BLaER1 (cell line): ENCODE measurements around the gene FAM171A1.

Source experiments
- H3K27ac ChIP-seq: shearing (Covaris generic); formaldehyde crosslinking; 2 replicates; pipeline ENCODE4 v1.8.1; 2022
- H3K27me3 ChIP-seq: shearing (Covaris generic); formaldehyde crosslinking; 2 replicates; pipeline ENCODE4 v1.8.1; 2022
- H3K36me3 ChIP-seq: shearing (Covaris generic); formaldehyde crosslinking; 2 replicates; pipeline ENCODE4 v1.8.1; 2022
- H3K4me1 ChIP-seq: shearing (Covaris generic); formaldehyde crosslinking; 2 replicates; pipeline ENCODE4 v1.8.1; 2022
- H3K4me2 ChIP-seq: shearing (Covaris generic); formaldehyde crosslinking; 2 replicates; pipeline ENCODE4 v1.8.1; 2022
- H3K4me3 ChIP-seq: shearing (Covaris generic); formaldehyde crosslinking; 2 replicates; pipeline ENCODE4 v1.8.1; 2022
- H3K9ac ChIP-seq: shearing (Covaris generic); formaldehyde crosslinking; 2 replicates; pipeline ENCODE4 v1.8.1; 2022
- H3K9me3 ChIP-seq: shearing (Covaris generic); formaldehyde crosslinking; 2 replicates; pipeline ENCODE4 v1.8.1; 2022
- H4K20me1 ChIP-seq: shearing (Covaris generic); formaldehyde crosslinking; 2 replicates; pipeline ENCODE4 v1.8.1; 2022
- Cebpa-rat ChIP-seq: shearing (Covaris generic); IDR thresholded peaks from 2 replicates; pipeline ENCODE4 v1.8.1; 2022

FAM171A1 gene

GRCh38 chr10:15363031-15363430 is 8.1 kb downstream of the FAM171A1 start:
- peaks cover 31% of the 10 kb centered on the region for H3K36me3 ChIP-seq
- no peak overlapping the region for H3K4me3 ChIP-seq
- no peak overlapping the region for H3K27ac ChIP-seq
- H3K9ac ChIP-seq, result no peak overlapping the region
- TF ChIP-seq Cebpa-rat, result no peak
- no peaks in the 10 kb centered on the region for H3K27me3 ChIP-seq
- H3K4me2 ChIP-seq, result no peak overlapping the region
- peaks cover 75% of the 10 kb centered on the region for H4K20me1 ChIP-seq
- H3K9me3 ChIP-seq, result peaks cover 25% of the 10 kb centered on the region
- peaks cover 41% of the 10 kb centered on the region for H3K4me1 ChIP-seq

DNA sequence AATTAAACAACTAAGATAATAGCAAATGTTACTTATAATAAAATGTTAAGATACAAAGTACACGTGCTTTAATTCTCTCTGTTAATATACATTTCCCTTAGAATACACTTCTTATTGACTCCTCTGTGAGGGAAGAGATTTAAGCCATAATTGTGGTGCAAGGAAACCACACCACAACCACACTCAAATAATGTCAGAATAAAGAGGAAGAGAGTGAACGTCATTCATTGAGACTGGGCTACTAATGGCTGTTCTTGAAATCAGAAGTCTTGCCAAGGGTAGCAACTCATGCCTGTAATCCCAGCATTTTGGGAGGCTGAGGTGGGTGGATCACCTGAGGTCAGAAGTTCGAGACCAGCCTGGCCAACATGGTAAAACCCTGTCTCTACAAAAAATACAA is 10.0 kb downstream of the FAM171A1 start:
- Histone ChIP-seq H3K4me1 (peaks cover 32% of the 10 kb centered on the region), H3K27me3 (no peaks in the 10 kb centered on the region), H3K27ac (no peak overlapping the region), H4K20me1 (peaks cover 81% of the 10 kb centered on the region), H3K9me3 (peaks cover 24% of the 10 kb centered on the region), H3K36me3 (peaks cover 31% of the 10 kb centered on the region), H3K4me2 (peak overlapping the region; percentile 33; the same call in 1 of the 2 replicates), H3K4me3 (no peak overlapping the region), H3K9ac (no peak overlapping the region)
- TF ChIP-seq Cebpa-rat, result no peak

DNA sequence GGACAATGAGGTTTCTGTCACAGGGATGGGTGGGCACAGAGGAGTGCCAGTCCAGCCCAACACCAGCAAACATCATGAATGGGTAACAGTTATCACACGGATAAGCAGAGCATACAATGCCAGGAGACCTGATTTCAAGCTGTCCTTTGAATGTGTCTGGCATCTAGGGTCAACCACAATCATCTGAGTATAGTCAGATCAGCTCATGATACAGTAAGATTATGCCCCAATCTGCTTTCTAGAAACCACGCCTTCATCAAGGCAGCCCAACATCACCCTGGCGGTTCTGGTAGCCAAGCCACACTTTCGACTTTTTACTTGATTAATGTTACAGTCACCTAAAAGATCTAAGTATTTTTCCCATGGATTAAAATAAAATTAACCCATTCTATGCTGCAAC is 10.5 kb downstream of the FAM171A1 start:
- Histone ChIP-seq H3K27ac (no peak overlapping the region), H3K4me1 (peaks cover 32% of the 10 kb centered on the region)
- no peak for TF ChIP-seq Cebpa-rat

GRCh38 chr10:15353471-15354017 is 17.5 kb downstream of the FAM171A1 start:
- Histone ChIP-seq H3K4me1 (peaks cover 26% of the 10 kb centered on the region), H3K9me3 (no peaks in the 10 kb centered on the region), H3K27me3 (no peaks in the 10 kb centered on the region), H3K36me3 (peaks cover 10% of the 10 kb centered on the region), H3K27ac (no peak overlapping the region), H3K4me2 (no peak overlapping the region), H3K9ac (no peak overlapping the region), H4K20me1 (peaks cover 86% of the 10 kb centered on the region), H3K4me3 (no peak overlapping the region)
- TF ChIP-seq Cebpa-rat, result no peak

More for the DNA sequence above, 10.5 kb downstream of the FAM171A1 start:
- H3K9me3 ChIP-seq, result peaks cover 19% of the 10 kb centered on the region; the same call in 1 of the 2 replicates
- H4K20me1 ChIP-seq, result peaks cover 80% of the 10 kb centered on the region
- H3K4me2 ChIP-seq, result no peak overlapping the region
- no peak overlapping the region for H3K4me3 ChIP-seq
- H3K9ac ChIP-seq, result no peak overlapping the region
- no peaks in the 10 kb centered on the region for H3K27me3 ChIP-seq
- peaks cover 31% of the 10 kb centered on the region for H3K36me3 ChIP-seq

GRCh38 chr10:15352836-15353235 is 18.3 kb downstream of the FAM171A1 start:
- Histone ChIP-seq H3K36me3 (peaks cover 10% of the 10 kb centered on the region), H3K9me3 (no peaks in the 10 kb centered on the region), H3K27ac (no peak overlapping the region), H4K20me1 (peaks cover 86% of the 10 kb centered on the region), H3K4me3 (no peak overlapping the region), H3K4me1 (peaks cover 23% of the 10 kb centered on the region), H3K27me3 (no peaks in the 10 kb centered on the region), H3K9ac (no peak overlapping the region), H3K4me2 (no peak overlapping the region)
- TF ChIP-seq Cebpa-rat, result no peak

- Histone ChIP-seq H3K27ac (no peak overlapping the region), H3K4me2 (no peak overlapping the region), H3K9me3 (no peaks in the 10 kb centered on the region), H3K9ac (no peak overlapping the region), H3K36me3 (peaks cover 10% of the 10 kb centered on the region), H3K4me1 (peaks cover 23% of the 10 kb centered on the region), H3K4me3 (no peak overlapping the region), H4K20me1 (peaks cover 85% of the 10 kb centered on the region), H3K27me3 (no peaks in the 10 kb centered on the region)
- TF ChIP-seq Cebpa-rat, result no peak
Measured at GRCh38 chr10:15352201-15352600, 18.9 kb downstream of the FAM171A1 start.

- H3K4me1 ChIP-seq, result peaks cover 29% of the 10 kb centered on the region
- H3K27ac ChIP-seq, result no peak overlapping the region
- no peak overlapping the region for H3K4me2 ChIP-seq
- no peak for TF ChIP-seq Cebpa-rat
- peaks cover 85% of the 10 kb centered on the region for H4K20me1 ChIP-seq
- H3K27me3 ChIP-seq, result no peaks in the 10 kb centered on the region
- H3K4me3 ChIP-seq, result no peak overlapping the region
- H3K36me3 ChIP-seq, result peaks cover 10% of the 10 kb centered on the region
- no peak overlapping the region for H3K9ac ChIP-seq
- no peaks in the 10 kb centered on the region for H3K9me3 ChIP-seq
Measured at GRCh38 chr10:15351099-15351820, 19.8 kb downstream of the FAM171A1 start.

DNA sequence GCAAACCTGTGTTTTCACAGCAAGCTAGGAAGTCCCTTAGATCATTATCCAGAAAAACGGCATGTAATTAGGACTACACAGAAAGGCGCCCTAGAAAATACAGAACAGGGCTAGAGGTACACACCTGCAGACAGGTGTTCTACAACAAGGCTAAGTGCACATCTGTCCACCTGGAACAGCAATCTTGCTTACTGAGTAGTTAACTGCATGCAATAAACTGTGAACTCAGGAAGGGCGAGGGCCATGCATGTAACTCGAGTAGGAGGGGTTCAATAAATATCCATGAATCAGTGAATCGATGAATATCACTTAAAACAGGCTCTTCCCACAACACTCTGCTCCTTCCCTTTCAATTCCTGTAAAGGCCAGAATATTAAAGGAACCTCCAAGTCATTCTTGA is 22.0 kb downstream of the FAM171A1 start:
- peaks cover 50% of the 10 kb centered on the region for H3K4me1 ChIP-seq
- peaks cover 5% of the 10 kb centered on the region for H3K36me3 ChIP-seq
- no peak overlapping the region for H3K4me3 ChIP-seq
- H3K27me3 ChIP-seq, result no peaks in the 10 kb centered on the region
- no peak overlapping the region for H3K27ac ChIP-seq
- peaks cover 95% of the 10 kb centered on the region for H4K20me1 ChIP-seq
- H3K9me3 ChIP-seq, result no peaks in the 10 kb centered on the region
- no peak overlapping the region for H3K9ac ChIP-seq
- H3K4me2 ChIP-seq, result no peak overlapping the region
- TF ChIP-seq Cebpa-rat, result no peak

- Histone ChIP-seq H3K9me3 (no peaks in the 10 kb centered on the region), H3K27ac (no peak overlapping the region), H3K27me3 (no peaks in the 10 kb centered on the region), H3K9ac (no peak overlapping the region), H4K20me1 (peaks cover 95% of the 10 kb centered on the region), H3K36me3 (peaks cover 2% of the 10 kb centered on the region; the same call in 1 of the 2 replicates), H3K4me2 (no peak overlapping the region), H3K4me3 (no peak overlapping the region), H3K4me1 (peaks cover 51% of the 10 kb centered on the region)
- TF ChIP-seq Cebpa-rat, result no peak
Measured at GRCh38 chr10:15348579-15348978, 22.5 kb downstream of the FAM171A1 start.

DNA sequence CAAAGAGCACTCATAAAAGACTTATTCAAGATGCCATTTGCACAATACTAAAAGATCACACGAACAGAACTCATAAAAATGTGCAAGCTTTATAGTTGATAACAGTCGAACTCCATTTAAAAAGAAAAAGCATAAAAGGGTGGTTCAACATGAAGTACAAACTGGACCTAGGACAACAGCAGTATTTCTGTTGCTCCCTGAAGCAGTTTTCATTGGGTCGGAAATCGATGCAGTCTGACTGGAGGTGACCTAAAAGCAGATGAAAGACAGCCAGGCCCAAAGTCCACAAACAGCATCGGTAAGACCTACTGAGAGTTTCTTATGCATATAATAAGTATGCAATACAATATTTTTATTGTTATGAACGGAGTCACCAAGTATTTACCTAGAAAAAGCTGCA is 23.9 kb downstream of the FAM171A1 start:
- peaks cover 7% of the 10 kb centered on the region for H3K36me3 ChIP-seq
- H3K27ac ChIP-seq, result no peak overlapping the region
- no peak overlapping the region for H3K4me2 ChIP-seq
- peaks cover 51% of the 10 kb centered on the region for H3K4me1 ChIP-seq
- H4K20me1 ChIP-seq, result peaks cover 95% of the 10 kb centered on the region
- no peak overlapping the region for H3K4me3 ChIP-seq
- no peaks in the 10 kb centered on the region for H3K27me3 ChIP-seq
- H3K9me3 ChIP-seq, result no peaks in the 10 kb centered on the region
- H3K9ac ChIP-seq, result no peak overlapping the region
- TF ChIP-seq Cebpa-rat, result no peak
